Stimulated activated CD4-positive, alpha-beta T cell treated with anti-CD3 and anti-CD28 coated beads, Interleukin-15, amount 100 ng/mL, for 48 hours (primary cell): ENCODE measurements around the gene GNAO1.

ENCODE experiments used
- DNase-seq, 2 donors: peaks; one replicate each; pipeline ENCODE4 v3.0.0-alpha.2; 2020; ENCODE audit warnings: low read depth in 2 of 2

The GNAO1 gene

GRCh38 chr16:56400458-56400857 lies 209.2 kb downstream of the GNAO1 start:
- DNase-seq = no peak

- no peak for DNase-seq
Measured at GRCh38 chr16:56401482-56401881, 210.2 kb downstream of the GNAO1 start.

GRCh38 chr16:56405977-56406672 lies 214.8 kb downstream of the GNAO1 start:
- no peak for DNase-seq
